Endothelial cell of coronary artery (primary cell): ENCODE measurements around the gene SMAD9. TPM values are rescaled to one million over a fixed set of nuclear protein-coding genes. Genes with fewer than 3 reads are reported as not detected.

Source experiments
- total RNA-seq: library from RNA; depleted of rRNA; stranded (reverse); fragments of >200 nt; gene quantifications from 2 replicates; pipeline ENCODE4 v1.2.3, GENCODE V29; 2014

Gene SMAD9
- 1.8 and 2.5 TPM in 2 replicates for total RNA-seq

DNA sequence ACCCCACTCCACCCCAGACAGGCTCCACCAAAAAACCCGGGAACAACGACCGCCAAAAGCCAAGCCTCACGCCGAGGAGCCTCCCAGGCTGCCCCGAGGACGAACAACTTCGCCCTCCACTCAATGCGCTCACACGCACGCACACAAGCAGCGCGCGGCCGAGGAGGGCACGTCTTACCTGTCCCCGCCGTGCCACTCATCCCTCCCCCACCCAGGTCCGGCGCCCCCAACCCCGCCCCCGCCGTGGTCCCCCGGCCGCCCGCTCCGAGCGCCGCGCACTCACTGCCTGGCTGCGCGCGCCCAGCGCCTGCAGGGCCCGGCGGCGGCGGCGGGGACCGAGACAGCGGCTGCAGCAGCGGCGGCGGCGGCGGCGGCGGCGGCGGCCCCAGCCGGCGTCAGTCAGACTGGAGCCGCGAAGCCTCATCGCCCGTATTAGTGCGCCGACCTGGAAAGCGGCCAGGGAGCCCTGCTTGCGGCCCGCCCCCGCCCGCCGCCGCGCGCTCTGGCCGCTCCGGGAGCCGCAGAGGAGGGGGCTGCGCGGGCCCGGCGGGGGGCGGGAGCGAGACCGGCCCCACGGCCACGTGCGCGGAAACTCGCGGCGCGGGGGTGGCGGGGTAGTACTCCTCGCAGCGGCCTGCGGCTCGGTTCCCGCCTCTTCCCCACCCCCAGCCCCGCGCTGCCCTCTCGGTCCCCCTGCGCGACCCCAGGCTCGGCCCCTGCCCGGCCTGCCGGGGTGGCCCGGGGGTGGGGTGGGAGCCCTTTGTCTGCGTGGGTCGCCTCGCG, at the start of gene SMAD9:
TSS of gene SMAD9 (minus strand) at position 406 of the 783 bp plus-strand sequence. CDS start 40,549 bp downstream, outside the sequence.

DNA sequence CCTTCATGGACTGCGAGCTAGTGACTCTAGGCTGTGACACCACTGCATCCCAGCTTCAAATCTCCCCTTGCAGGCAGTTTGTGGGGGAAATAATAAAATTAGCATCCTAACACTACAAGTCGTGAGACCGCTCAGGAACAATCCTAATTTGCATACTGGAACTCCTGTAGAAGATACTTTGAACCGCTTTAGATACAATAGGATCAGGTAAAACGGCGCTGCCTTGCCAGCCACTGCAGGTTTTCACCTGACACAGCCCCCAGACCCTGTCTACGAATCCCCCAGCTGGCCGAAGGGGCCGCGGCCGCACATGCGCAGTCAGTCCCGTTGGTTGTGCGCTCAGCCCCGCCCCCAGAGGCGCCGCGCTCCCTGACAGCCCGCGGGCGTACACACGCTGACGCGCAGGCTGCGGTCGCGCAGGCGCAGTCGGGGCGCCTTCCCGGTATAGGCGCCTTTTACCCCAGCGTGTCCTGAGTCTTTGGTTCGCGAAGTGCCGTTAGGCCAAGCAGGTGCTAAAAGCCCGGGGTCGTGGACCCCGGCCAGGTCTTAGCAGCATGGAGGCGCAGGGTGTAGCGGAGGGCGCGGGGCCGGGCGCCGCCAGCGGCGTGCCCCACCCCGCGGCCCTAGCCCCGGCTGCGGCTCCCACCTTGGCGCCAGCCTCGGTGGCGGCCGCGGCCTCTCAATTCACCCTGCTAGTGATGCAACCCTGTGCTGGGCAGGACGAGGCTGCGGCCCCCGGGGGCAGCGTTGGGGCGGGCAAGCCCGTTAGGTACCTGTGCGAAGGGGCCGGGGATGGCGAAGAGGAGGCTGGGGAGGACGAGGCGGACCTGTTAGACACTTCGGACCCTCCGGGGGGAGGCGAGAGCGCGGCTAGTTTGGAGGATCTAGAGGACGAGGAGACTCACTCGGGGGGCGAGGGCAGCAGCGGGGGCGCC, 101.0 kb downstream of the SMAD9 start, which contains the start of gene RFXAP:
TSS of gene RFXAP (plus strand) at position 419 of the 935 bp plus-strand sequence. CDS start at position 555, 136 bp downstream.

Other genes with a start within 250 kb of the SMAD9 start
- 0.18 and 0.47 TPM in 2 replicates for gene SERTM1, start 246.2 kb downstream of the SMAD9 start, total RNA-seq
- 1.1 and 2.1 TPM in 2 replicates for gene RFXAP, start 101.0 kb downstream of the SMAD9 start, total RNA-seq
- 36.6 and 39.8 TPM in 2 replicates for gene ALG5, start 79.1 kb upstream of the SMAD9 start, total RNA-seq
- 23.6 and 34.4 TPM in 2 replicates for gene EXOSC8, start 80.5 kb upstream of the SMAD9 start, total RNA-seq
- 37.7 and 41.6 TPM in 2 replicates for gene SUPT20H, start 139.4 kb upstream of the SMAD9 start, total RNA-seq
- gene CSNK1A1L, start 185.4 kb upstream of the SMAD9 start, total RNA-seq = not detected in 2 replicates